ENCODE results near the gene PLEKHG4.

Gene PLEKHG4

DNA sequence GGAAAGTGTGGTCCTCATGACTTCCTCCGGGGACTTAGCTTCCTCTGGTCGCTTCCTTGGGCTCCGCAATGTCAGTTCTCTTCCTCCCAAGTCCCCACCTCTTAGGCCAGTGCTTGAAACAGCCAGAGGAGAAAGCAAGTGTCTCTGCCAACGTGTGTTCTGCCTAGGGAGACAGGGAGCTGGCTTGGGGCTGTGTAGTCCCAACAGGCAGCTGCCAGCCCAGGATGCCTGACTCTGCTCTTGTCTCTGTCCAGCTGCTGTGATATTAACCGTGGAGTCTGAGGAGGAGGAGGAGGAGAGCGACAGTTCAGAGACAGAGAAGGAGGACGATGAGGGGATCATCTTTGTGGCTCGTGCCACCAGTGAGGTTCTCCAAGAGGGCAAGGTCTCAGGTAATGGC lies 13.5 kb upstream of the PLEKHG4 start:
- no peak for DNase-seq

DNA sequence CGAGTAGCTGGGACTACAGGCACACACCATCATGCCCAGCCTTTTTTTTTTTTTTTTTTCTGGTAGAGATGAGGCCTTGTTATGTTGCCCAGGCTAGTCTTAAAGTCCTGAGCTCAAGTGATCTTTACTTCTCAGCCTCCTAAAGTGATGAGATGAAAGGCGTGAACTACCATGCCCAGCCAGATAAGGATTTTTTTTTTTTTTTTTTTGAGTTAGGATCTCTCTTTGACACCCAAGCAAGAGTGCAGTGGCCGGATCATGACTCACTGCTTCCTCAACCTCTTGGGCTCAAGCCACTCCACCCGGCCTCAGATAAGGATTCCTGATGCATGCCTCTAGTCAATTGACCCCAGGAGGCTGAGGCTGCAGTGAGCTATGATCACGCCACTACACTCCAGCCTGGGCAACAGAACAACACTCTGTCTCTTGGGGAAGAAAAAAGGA lies 11.2 kb upstream of the PLEKHG4 start:
- DNase-seq, result peak; percentile 96

DNA sequence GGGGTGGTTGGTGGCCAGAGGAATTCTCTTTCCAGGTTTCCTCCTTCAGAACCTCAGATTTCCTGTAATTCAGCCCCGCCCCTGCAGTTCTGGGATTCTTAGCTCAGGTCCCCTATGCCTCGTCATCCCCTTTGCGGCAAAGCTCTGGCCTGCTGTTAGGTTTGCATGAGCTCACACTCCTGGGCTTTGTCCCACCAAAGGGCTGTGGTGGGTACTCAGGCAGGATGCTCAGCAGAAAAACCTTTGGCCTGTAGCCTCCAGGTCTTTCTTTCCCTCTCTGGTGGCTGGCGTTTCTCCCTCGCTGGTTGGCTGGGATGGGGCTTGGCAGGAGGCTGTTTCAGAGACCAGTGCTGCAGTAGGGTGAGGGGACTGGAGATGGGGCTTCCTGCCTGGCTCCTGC lies 9.6 kb upstream of the PLEKHG4 start:
- DNase-seq, result peak; percentile 83

DNA sequence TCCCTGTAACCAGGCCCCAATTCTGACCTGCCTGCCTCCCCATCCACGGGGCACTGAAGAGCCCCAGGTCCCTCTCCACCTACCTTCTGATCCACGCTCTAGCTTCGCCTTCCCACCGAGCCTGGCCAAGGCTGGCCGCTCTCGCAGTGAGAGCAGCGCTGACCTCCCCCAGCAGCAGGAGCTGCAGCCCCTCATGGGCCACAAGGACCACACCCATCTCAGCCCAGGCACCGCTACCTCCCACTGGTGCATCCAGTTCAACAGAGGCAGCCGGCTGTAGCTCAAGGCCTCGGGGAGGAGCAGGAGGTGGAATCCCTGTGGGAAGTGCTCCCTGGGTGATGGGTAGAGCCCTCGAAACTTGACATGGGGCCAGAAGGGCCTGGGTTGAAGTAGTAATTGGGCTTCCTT lies 8.4 kb upstream of the PLEKHG4 start:
- no peak for DNase-seq

DNA sequence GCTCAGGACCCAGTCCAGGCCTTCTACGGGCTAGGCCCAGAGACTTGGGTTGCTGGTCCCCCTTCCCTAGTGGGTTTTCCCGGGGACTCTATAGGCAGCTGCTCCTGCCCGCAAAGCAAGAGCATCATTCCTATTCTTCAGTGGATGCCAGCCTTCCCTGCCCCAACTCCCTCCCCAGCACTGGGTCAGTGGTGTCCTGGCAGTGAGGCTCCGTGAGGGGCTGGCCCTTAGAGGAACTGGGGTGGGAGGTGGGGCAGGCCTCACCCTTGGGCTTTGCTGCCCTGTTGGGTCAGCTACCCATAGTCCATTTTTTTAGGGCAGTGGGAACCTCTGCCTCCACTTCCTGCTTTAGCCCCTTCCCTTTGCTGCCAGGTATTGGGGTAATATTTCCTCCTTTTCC lies 7.9 kb upstream of the PLEKHG4 start:
- no peak for DNase-seq

DNA sequence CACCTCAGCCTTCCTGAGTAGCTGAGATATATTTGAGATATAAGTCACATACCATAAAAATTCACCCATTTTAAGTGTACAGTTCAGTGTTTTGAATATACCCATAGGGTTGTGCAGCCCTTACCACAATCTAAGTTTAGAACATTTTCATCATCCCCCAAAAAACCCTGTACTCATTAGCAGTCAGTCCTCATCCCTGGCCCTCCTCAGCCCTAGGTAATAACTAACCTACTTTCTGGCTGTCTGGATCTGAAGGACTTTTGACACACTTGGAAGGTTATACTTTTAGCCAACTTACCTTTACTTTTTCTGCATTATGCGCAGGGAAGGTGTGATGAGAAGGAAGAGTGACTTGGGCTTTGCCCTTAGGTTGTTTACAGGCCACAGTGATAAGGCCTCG lies 4.0 kb upstream of the PLEKHG4 start:
- DNase-seq, result no peak

DNA sequence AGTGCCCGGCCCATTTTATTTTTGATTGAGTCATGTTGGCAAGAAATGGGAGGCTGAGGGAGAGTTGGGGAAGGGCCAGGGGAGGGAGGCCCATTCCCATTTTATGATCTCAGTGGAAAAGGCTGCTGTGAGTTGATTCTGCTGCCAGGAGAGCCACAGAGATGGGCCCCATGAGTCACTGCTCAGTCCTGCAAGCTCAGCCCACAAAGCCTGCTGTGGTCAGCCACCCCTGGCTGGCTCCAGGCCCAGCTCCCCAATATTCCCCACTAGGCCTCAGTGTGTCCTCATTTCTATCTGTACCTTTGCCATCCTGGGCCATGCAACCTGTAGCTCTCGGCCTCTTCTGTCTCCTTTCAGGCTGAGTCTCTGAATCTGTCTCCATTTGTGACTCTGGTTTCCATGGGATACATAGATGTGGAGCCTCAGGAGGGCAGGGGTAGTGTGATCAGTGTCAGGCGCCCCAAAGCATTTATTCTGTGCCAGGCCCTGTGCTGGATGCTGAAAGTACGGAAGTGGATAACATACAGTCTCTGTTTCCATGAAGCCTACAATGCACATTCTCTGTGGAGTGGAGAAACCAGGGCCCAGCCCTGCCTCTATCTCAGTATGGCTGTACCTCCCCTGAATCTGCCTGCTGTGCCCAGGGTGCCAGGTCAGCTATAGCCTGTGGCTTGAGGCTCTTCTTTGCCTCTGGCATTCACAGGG lies 1.9 kb upstream of the PLEKHG4 start:
- DNase-seq, result peak; percentile 98

DNA sequence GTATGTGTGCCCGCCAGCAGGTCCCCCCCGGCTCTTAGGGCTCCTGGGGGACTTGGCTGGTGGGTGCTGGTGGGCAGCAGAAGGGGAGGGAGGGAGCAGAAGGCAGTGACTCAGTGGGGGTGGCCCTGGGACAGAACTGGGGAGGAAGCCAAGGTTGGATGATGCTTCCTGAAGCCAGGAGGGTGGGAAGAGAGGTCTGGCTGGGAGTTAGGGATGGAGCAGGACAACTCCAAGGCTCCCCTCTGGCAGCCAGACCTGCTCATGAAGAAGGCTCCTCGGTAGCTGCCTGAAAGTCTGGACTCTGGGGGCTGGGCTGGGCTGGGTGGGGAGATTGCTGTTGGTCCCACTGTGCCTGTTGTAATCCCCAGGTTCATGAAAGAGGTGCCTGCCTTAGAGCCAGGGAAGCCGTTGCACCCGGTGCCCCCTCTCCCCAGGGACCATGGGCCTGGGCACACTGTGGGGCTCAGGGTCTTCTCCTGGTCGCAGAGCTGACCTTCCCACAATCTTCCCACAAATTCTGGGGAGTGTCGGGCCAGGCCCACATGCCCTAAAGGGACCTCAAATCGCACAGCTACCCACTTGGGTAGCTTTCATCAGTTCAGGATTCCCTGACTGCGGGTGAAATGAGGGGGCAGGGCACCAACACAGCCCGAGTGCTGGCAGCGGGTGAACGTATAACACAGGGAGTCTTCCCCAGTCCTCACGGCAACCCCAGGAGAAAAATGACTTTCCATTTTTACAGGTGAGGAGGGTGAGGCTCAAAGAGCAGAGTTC lies 1.1 kb upstream of the PLEKHG4 start:
- peak; percentile 80 for DNase-seq

DNA sequence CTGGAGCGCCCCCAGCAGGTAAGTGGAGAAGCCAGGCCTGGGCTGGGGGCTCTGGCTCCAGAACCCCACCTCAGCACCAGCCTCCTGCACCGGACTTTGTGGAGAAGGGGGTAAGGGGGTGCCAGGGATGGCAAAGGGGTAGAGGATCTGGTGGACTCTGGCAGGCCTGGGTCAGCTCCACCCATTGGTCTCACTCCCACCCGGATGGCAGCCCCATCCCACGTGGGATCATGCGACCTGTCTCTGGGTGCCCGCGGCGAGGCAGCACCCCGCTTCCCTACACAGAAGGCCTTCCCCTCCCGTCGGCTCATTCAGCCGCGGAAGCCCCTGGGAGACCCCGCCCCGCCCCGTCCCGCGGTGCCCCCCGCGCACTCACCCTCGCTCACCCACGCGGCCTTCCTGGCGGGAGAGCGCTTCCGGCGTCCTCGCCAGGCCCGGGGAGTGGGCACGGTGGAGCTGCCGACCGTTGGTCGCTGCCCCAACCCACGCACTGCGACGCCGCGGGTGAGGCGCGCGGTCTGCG lies 498 bp upstream of the PLEKHG4 start:
- peak; percentile 76 for DNase-seq

DNA sequence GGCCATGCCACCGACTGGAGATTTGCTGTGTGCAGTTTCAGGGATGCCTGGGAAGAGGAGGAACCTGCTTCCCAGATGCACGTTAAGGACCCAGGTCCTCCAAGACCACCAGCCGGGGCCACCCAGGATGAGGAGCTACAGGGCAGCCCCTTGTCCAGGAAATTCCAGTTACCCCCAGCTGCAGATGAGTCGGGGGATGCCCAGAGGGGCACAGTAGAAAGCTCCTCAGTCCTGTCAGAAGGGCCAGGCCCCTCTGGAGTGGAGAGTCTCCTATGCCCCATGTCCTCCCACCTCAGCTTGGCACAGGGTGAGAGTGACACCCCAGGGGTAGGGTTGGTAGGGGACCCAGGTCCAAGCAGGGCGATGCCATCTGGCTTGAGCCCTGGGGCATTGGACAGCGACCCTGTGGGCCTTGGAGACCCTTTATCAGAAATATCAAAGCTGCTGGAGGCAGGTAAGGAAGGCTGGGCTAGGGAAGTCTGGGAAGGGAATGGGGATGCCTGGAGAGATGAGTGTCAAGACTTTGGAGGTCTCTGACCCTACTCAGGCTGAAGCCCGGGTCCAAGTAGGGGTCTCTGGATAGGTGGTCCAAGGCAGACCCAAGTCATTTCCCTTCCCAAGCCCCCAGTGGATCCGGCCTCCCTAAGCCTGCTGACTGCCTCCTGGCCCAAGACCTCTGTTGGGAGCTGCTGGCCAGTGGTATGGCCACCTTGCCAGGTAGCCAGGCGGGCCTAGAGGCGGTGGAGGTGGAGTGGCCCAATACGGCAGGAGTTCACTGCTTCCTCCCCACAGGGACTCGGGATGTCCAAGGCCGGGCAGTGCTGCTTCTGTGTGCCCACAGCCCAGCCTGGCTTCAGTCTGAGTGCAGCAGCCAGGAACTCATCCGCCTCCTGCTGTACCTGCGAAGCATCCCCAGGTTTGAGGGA lies 1.0 kb downstream of the PLEKHG4 start:
- DNase-seq, result no peak

DNA sequence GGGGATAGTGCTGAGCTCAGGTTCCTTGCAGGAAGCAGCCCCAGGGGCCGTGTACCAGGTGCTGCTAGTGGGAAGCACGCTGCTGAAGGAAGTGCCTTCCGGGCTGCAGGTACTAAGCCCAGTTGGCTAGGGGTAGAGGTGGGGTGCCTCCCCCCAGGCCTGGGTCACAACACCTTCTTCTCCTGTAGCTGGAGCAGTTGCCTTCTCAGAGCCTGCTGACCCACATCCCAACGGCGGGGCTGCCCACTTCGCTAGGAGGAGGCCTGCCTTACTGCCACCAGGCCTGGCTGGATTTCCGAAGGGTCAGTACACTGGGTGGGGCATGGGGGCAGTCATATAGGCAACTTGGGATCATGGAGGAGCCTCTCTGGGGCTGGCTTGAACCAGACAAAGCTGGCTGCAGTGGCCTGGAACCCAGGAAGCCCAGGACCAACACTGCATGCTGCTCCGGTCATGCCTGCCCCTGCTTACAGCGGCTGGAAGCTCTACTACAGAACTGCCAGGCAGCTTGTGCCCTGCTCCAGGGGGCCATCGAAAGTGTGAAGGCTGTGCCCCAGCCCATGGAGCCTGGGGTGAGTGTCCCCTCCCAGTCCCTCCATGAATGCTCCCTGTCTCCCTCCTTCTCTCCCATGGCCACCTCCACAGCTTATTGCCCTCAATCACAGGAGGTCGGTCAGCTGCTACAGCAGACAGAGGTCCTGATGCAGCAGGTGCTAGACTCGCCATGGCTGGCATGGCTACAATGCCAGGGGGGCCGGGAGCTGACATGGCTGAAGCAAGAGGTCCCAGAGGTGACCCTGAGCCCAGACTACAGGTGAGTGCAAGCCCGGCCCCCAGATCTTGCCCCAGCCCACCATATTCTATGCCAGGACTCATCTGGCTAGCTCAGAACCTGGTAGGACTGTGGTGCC lies 2.5 kb downstream of the PLEKHG4 start:
- DNase-seq, result no peak

DNA sequence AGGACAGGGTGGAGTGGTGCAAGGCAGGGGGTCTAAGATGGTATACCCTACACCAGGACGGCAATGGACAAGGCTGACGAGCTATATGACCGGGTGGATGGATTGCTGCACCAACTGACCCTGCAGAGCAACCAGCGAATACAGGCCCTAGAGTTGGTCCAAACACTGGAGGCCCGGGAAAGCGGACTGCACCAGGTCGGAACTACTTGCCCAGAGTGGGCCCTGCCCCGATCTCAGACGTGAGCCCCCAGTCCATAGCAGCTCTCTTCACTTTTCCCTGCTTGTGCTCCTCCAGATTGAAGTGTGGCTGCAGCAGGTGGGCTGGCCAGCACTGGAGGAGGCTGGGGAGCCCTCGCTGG lies 3.1 kb downstream of the PLEKHG4 start:
- DNase-seq, result no peak

DNA sequence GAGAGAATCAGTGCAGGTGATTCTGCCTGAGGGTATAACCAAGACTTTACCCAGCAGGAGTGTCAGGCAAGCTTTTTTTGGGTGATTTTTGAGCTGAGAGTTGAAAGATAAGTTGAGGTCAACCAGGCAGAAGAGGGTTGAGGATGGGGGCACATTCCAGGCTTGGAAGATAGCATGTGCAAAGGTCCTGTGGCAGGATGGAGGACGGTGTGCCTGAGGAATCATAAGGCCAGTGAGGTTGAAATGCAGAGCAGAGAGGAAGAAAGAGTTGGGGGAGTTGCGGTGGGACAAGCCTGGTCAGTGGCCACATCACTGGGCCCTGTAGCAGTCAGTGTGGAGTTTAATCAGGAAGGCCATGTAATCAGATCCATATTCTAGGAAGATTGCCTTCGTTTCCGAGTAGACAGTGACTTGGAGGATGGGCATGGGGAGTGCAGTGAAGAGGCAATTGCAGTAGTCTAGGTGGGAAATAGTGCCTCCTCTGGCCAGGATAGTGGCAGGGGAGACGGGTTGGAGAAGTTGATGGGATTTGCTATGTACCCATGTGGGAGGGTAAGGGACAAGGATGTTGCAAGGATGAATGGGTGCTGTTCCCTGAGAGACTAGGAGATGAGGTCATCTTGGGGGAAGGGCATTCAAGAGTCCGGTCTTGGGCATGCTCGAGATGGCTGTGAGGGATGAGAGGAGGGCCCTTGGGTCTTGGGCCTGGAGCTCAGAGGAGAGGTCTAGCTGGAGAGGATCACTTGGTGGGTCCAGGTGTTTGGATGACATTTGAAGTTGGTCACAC lies 3.9 kb downstream of the PLEKHG4 start:
- no peak for DNase-seq

DNA sequence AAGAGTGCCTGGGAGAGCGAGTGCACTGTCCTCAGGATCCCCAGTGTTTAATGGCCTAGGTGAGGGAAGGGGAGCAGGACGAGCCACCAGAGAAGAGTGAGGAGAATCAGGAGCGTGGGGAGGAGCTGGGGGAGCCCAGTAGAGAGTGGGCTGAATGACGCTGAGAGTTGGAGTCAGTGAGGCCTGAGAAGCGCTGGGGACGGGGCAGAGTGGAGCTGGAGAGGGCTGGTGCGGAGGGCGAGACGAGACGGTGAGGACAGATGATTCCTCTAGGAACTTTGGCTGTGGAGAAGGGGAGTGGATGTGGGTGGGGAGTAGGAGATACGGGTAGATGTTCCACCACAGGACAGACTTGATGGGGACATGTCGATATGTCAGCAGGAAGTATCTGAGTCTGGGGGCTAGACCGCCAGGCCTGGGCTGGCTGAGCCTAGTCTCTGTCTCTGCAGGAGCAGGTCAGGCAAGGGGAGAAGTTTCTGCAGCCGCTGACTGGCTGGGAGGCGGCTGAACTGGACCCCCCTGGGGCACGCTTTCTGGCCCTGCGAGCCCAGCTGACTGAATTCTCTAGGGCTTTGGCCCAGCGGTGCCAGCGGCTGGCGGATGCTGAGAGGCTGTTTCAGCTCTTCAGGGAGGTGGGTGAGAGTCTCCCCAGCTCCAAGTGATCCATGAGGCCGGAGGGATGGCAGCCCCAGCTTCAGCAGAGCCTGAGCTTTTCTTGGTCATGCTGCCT lies 4.7 kb downstream of the PLEKHG4 start:
- no peak for DNase-seq

DNA sequence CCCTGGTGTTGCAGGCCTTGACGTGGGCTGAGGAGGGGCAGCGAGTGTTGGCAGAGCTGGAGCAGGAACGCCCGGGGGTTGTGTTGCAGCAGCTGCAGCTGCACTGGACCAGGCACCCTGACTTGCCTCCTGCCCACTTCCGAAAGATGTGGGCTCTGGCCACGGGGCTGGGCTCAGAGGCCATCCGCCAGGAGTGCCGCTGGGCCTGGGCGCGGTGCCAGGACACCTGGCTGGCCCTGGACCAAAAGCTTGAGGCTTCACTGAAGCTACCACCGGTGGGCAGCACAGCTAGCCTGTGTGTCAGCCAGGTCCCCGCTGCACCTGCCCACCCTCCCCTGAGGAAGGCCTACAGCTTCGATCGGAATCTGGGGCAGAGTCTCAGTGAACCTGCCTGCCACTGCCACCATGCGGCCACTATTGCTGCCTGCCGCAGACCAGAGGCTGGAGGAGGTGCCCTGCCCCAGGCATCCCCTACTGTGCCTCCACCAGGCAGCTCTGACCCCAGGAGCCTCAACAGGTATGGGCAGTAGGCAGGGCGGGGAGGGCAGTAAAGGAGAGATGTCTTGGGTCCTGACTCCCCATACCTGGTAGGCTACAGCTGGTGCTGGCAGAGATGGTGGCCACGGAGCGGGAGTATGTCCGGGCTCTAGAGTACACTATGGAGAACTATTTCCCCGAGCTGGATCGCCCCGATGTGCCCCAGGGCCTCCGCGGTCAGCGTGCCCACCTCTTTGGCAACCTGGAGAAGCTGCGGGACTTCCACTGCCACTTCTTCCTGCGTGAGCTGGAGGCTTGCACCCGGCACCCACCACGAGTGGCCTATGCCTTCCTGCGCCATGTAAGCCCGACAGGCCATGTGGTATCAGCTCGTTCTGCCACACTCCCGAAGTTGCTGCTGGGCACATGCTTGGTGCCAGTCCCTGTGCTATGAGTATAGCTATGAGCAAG lies 5.6 kb downstream of the PLEKHG4 start:
- DNase-seq, result no peak

DNA sequence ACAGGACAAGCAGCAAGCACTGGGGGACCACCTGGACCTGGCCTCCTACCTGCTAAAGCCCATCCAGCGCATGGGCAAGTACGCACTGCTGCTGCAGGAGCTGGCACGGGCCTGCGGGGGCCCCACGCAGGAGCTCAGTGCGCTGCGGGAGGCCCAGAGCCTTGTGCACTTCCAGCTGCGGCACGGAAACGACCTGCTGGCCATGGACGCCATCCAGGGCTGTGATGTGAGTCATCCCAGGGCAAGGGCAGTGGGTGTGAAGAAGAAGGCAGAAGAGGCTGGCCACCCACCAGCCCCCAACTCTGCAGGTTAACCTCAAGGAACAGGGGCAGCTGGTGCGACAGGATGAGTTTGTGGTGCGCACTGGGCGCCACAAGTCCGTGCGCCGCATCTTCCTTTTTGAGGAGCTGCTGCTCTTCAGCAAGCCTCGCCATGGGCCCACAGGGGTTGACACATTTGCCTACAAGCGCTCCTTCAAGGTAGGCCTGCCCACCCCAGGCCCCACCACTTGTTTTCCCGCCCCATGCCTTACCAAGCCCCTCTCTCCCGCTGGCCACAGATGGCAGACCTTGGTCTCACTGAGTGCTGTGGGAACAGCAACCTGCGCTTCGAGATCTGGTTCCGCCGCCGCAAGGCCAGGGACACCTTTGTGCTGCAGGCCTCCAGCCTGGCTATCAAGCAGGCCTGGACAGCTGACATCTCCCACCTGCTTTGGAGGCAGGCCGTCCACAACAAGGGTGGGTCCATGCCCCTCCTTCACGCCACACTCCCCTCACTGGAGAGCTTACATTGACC lies 7.3 kb downstream of the PLEKHG4 start:
- no peak for DNase-seq

DNA sequence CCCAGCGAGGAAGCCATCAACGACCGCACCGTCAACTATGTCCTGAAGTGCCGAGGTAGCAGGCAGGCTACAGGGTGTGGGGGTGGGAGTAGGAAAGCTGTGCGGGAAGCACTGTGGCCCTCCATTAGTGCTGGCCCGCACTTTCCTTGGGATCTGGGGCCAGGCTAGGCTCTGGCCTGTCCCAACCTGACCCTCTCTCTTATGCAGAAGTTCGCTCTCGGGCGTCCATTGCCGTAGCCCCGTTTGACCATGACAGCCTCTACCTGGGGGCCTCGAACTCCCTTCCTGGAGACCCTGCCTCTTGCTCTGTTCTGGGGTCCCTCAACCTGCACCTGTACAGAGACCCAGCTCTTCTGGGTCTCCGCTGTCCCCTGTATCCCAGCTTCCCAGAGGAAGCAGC lies 8.6 kb downstream of the PLEKHG4 start:
- DNase-seq, result no peak

DNA sequence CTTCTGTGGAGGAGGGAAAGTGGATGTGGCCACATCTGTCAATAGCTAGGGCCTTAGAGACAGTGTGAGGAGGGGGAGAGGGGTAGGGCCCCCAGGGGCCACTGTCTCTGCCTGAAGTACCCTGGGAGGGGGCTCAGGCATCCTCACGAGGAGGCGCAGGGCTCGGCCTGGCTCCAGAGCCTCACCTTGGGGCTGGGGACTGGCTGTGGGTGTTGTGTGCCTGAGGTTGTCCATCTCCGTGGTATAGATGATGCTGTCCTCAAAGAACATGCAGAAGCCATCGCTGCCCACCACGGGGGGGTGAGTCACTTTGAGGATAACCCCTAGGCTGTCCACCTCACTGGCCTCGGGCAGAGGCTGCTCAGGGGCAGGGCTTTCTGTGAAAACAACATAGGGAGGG lies 12.1 kb downstream of the PLEKHG4 start:
- DNase-seq, result no peak

All from NCI-H226 (cell line).